Cardiac muscle cell (in vitro differentiated cells and primary cell): ENCODE results near the gene ZPR1. TPM values are rescaled to one million over a fixed set of nuclear protein-coding genes. Genes with fewer than 3 reads are reported as not detected.
"Not testable (repeated sequence)": the region's sequence is repeated elsewhere in the genome, so short reads cannot be mapped to it uniquely, and the experiment has no call there.

Experiments
- DNase-seq, 2 donors: peaks; one replicate each; pipeline versions ENCODE4 v3.0.0 to v3.0.0-alpha.2; 2010 to 2017; ENCODE audit warnings: low read depth in 1 of 2, low spot score in 1 of 2
- H3K27ac ChIP-seq: fragments of 200-600 bp; sonication (generic); 2 replicates; pipeline ENCODE4 v1.5.1; 2016
- H3K27me3 ChIP-seq: fragments of 200-600 bp; sonication (generic); 2 replicates; pipeline ENCODE4 v1.6.0; 2016; ENCODE audit warnings: control low read depth
- H3K36me3 ChIP-seq: fragments of 200-600 bp; sonication (generic); 2 replicates; pipeline ENCODE4 v1.5.1; 2016; ENCODE audit warnings: control low read depth
- H3K4me1 ChIP-seq: fragments of 200-600 bp; sonication (generic); 2 replicates; pipeline ENCODE4 v1.8.1; 2017; ENCODE audit warnings: low read depth, mild to moderate bottlenecking, mixed run types
- H3K4me3 ChIP-seq: fragments of 200-600 bp; sonication (generic); 2 replicates; pipeline ENCODE4 v1.5.1; 2016; ENCODE audit warnings: mild to moderate bottlenecking
- H3K9me3 ChIP-seq: fragments of 200-600 bp; sonication (generic); 2 replicates; pipeline ENCODE4 v1.5.1; 2017; ENCODE audit warnings: low read depth, mild to moderate bottlenecking, control low read depth
- polyA plus RNA-seq: library from polyadenylated mRNA; unstranded; fragments of >200 nt; fragmentation: Nextera tagmentation; extraction: Ambion mirVana; gene quantifications from 2 replicates; pipeline ENCODE4 v1.2.1, GENCODE V29; 2016
- total RNA-seq: library from RNA; depleted of rRNA; stranded (reverse); fragments of >200 nt; gene quantifications from 2 replicates; pipeline ENCODE4 v1.2.3, GENCODE V29; 2016
- TF ChIP-seq, protein P1 (sequence below): IDR thresholded peaks from 2 replicates; pipeline ENCODE4 v1.5.1; 2012; ENCODE audit warnings: low read depth, mild to moderate bottlenecking, low read length

The ZPR1 gene, protein sequence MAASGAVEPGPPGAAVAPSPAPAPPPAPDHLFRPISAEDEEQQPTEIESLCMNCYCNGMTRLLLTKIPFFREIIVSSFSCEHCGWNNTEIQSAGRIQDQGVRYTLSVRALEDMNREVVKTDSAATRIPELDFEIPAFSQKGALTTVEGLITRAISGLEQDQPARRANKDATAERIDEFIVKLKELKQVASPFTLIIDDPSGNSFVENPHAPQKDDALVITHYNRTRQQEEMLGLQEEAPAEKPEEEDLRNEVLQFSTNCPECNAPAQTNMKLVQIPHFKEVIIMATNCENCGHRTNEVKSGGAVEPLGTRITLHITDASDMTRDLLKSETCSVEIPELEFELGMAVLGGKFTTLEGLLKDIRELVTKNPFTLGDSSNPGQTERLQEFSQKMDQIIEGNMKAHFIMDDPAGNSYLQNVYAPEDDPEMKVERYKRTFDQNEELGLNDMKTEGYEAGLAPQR
- total RNA-seq, result 18.4 and 21.4 TPM in 2 replicates
- polyA plus RNA-seq, result 43.9 and 48.4 TPM in 2 replicates

DNA sequence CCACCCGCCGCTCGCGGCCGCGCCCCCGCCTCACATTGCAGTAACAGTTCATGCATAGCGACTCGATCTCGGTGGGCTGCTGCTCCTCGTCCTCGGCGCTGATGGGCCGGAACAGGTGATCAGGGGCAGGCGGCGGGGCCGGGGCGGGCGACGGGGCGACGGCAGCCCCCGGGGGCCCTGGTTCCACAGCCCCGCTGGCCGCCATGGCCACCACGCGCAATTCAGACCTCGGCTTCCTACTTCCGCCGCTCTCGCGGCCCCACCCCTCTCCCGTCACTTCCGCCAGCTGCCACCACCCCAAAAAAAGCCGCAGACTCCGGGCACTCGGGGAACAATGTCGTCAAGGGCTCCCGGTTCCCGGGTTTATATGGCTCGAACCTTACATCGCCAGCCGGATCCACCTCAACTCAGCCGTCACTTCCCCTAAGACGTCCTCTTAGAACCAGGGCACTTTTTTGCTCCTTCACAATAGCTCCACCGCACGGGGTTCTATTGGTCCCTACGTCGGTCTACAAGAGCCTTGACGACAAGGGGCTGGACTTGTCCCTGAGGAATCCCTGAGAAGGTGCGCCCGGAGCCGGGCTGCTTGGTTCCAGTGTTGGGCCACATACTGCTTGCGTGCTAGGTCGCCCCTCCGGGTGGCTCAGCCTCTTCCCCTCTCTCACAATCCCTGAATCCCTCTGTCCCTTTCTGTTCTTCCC, at the start of gene ZPR1:
Gene ZPR1, minus strand, starts transcription at position 238 of the 701 bp plus-strand sequence. Its CDS starts 33 bp downstream, at position 205.
- peak; percentile 71 to 82 for DNase-seq
- Histone ChIP-seq H3K27ac (peak within 1 kb of the TSS; percentile 73), H3K4me1 (peaks cover 3% of the 10 kb centered on the region), H3K9me3 (no peaks in the 10 kb centered on the region), H3K27me3 (peaks cover 8% of the 10 kb centered on the region), H3K36me3 (peaks cover 25% of the 10 kb centered on the region), H3K4me3 (peak within 1 kb of the TSS; percentile 82)
- TF ChIP-seq, protein P1, sequence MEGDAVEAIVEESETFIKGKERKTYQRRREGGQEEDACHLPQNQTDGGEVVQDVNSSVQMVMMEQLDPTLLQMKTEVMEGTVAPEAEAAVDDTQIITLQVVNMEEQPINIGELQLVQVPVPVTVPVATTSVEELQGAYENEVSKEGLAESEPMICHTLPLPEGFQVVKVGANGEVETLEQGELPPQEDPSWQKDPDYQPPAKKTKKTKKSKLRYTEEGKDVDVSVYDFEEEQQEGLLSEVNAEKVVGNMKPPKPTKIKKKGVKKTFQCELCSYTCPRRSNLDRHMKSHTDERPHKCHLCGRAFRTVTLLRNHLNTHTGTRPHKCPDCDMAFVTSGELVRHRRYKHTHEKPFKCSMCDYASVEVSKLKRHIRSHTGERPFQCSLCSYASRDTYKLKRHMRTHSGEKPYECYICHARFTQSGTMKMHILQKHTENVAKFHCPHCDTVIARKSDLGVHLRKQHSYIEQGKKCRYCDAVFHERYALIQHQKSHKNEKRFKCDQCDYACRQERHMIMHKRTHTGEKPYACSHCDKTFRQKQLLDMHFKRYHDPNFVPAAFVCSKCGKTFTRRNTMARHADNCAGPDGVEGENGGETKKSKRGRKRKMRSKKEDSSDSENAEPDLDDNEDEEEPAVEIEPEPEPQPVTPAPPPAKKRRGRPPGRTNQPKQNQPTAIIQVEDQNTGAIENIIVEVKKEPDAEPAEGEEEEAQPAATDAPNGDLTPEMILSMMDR, result no peak

DNA sequence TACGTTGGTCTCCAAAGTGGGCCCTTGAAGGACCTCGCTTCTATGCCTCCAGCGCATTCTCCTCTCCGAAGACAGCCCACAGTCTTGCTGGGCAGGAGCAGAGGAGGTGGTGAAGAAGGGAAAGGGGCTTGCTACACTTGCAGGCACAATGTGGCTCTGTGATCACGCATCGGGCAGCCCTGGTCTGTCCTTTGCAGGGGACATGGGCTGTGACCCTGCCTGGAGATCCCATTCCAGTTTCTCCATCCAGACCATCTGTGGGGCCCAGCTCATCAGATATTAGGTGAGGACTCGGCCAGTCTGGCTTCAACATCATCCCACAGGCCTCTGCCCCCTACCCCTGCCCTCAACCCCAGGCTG, 48.8 kb upstream of the ZPR1 start:
- no peak for DNase-seq
- TF ChIP-seq, protein P1, result no peak
- peak overlapping the region; percentile 87 for H3K27ac ChIP-seq
- H3K4me1 ChIP-seq, result peaks cover 32% of the 10 kb centered on the region
- no peaks in the 10 kb centered on the region for H3K9me3 ChIP-seq
- no peaks in the 10 kb centered on the region for H3K36me3 ChIP-seq
- no peak overlapping the region for H3K4me3 ChIP-seq
- no peaks in the 10 kb centered on the region for H3K27me3 ChIP-seq

DNA sequence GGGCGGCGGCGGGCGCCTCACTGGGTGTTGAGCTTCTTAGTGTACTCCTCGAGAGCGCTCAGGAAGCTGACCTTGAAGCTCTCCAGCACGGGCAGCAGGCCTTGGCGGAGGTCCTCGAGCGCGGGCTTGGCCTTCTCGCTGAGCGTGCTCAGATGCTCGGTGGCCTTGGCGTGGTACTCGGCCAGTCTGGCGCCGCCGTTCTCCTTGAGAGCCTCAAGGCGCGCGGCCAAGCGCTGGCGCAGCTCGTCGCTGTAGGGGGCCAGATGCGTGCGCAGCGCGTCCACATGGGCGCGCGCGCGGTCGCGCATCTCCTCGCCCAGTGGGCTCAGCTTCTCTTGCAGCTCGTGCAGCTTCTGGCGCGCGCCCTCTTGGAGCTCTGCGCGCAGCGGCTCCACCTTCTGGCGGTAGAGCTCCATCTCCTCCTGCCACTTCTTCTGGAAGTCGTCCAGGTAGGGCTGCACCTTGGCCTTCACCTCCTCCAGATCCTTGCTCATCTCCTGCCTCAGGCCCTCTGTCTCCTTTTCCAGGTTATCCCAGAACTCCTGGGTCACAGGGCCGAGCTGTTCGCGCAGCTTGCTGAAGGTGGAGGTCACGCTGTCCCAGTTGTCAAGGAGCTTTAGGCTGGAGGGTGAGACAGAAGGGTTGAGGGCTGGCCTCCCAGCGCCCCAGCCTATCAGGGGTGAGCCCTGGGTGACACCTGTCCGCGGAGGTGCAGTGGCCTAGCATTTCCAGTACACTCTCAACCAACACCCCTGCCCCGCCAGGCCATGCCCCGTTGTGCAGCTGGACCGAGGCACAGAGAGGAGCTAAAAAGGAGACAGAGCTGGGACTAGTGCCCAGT, 48.2 kb upstream of the ZPR1 start:
- TF ChIP-seq, protein P1, result peak; percentile 72

DNA sequence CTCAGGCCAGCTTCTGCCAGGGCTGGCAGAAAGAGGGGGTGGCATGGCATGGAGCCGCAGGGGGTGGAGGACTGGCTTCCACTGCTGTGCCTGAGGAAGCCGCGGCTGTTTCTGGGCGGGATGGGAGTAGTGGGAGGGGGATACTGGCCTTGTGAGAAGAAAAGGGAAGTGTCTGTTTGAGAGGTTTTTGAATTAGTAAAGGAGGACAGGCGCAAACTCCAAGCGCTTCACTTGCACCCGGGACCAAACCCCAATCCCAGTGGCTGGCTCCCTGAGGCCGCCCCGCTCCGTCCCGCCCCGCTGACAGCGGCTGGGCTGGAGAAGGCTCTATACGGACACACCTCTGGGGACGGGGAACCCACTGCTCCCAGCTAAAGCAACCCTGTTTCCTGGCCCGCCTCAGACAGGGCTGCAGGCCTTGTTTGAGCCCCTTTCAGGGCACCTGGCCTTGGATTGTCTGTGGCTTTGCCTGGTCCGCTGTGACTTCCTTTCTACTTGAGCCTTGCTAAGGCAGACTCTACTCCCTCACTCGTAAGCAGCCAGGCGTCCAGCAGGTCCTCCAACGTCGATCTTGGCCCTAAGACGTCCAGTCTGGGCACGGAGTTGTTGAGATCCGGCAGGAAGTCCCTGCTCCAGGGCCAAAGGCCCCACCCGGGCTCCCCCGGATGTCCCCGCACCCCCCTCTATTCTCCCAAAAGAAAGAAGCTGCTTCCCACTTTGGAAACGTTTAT, 47.4 kb upstream of the ZPR1 start:
- H3K4me1 ChIP-seq, result peaks cover 32% of the 10 kb centered on the region
- H3K27ac ChIP-seq, result peak overlapping the region; percentile 73
- no peaks in the 10 kb centered on the region for H3K36me3 ChIP-seq
- no peaks in the 10 kb centered on the region for H3K27me3 ChIP-seq
- TF ChIP-seq, protein P1, result no peak
- H3K4me3 ChIP-seq, result no peak overlapping the region
- no peaks in the 10 kb centered on the region for H3K9me3 ChIP-seq
- no peak for DNase-seq

More for the DNA sequence above, 48.2 kb upstream of the ZPR1 start:
- H3K27ac ChIP-seq, result peak overlapping the region; percentile 87
- DNase-seq, result peak; percentile 93 to 99
- no peak overlapping the region for H3K4me3 ChIP-seq
- no peaks in the 10 kb centered on the region for H3K36me3 ChIP-seq
- H3K4me1 ChIP-seq, result peaks cover 32% of the 10 kb centered on the region
- no peaks in the 10 kb centered on the region for H3K27me3 ChIP-seq
- no peaks in the 10 kb centered on the region for H3K9me3 ChIP-seq

DNA sequence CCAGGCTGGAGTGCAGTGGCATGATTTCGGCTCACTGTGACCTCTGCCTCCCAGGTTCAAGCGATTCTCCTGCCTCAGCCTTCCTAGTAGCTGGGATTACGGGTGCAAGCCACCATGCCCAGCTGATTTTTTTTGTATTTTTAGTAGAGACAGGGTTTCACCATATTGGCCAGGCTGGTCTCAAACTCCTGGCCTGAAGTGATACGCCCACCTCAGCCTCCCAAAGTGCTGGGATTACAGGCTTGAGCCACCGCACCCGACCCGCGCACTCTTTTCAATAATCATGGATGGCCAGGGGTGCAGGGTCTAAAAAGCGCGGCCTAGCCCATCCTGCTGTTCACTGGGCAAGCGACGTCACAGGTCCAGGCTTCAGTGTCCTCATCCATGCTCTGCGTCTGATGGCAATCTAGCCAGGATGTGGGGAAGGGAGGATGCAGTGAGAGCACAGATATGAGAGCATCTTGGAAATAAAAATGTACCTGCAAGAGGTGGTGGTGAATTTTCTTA, 46.8 kb upstream of the ZPR1 start:
- H3K36me3 ChIP-seq, H3K4me3 ChIP-seq, H3K9me3 ChIP-seq, H3K27me3 ChIP-seq, H3K27ac ChIP-seq, DNase-seq: not testable (repeated sequence)
- H3K4me1 ChIP-seq, result peaks cover 35% of the 10 kb centered on the region
